A549 (cell line): ENCODE measurements around the gene ITGA8. TPM values are rescaled to one million over a fixed set of nuclear protein-coding genes. Genes with fewer than 3 reads are reported as not detected.

Experiments
- ATAC-seq, 2 experiments: fragments of 200-7000 bp in 1 of 2; fragments of >200 bp in 1 of 2; cut with Nextera tagmentation in 1 of 2; cut with Tn5 transposase in 1 of 2; 3 replicates each; pipeline versions ENCODE4 v1.8.0 to v1.9.1; 2018 to 2020; ENCODE audit warnings: mild to moderate bottlenecking in 1 of 2, moderate library complexity in 1 of 2
- CTCF ChIA-PET: fragments of 300-600 bp; sonication (Branson Sonifier 250); formaldehyde crosslinking; extraction: SDS; loops from one replicate; lab custom pipeline; 2021; ENCODE audit warnings: antibody characterized with exemption, inconsistent platforms; lab: Yijun Ruan, JAX
- POLR2A ChIA-PET: fragments of 350-600 bp; formaldehyde crosslinking; extraction: SDS; loops from one replicate; lab custom pipeline; 2021; ENCODE audit warnings: antibody characterized with exemption, inconsistent platforms; lab: Yijun Ruan, JAX
- DNase-seq, 2 experiments: peaks; one replicate each; pipeline versions ENCODE4 v3.0.0 to v3.0.0-alpha.2; 2011 to 2016; ENCODE audit warnings: low read depth in 1 of 2, low spot score in 1 of 2
- FAIRE-seq: peaks from 2 replicates; lab custom pipeline; 2011; peaks lifted over from hg19 to GRCh38; lab: Jason Lieb, UNC
- H3K27ac ChIP-seq, 2 experiments: fragments of >200 bp; sonication (Bioruptor Twin); formaldehyde crosslinking; 3 replicates each; pipeline ENCODE4 v1.5.1; 2016 to 2017
- H3K4me1 ChIP-seq: fragments of >200 bp; sonication (Bioruptor Twin); formaldehyde crosslinking; 3 replicates; pipeline ENCODE4 v1.6.1; 2016
- H3K4me2 ChIP-seq: fragments of >200 bp; sonication (Bioruptor Twin); formaldehyde crosslinking; 3 replicates; pipeline ENCODE4 v1.6.1; 2016
- H3K4me3 ChIP-seq: fragments of >200 bp; sonication (Bioruptor Twin); formaldehyde crosslinking; 3 replicates; pipeline ENCODE4 v1.5.1; 2016
- H3K9me3 ChIP-seq: fragments of >200 bp; sonication (Bioruptor Twin); formaldehyde crosslinking; 3 replicates; pipeline ENCODE4 v1.6.1; 2016
- BHLHE40 ChIP-seq: IDR thresholded peaks from 2 replicates; pipeline ENCODE4 v1.6.1; 2012; ENCODE audit warnings: low read depth, low read length, inconsistent platforms
- CEBPB ChIP-seq, 2 experiments: fragments of >200 bp in 1 of 2; sonication (Bioruptor Twin) in 1 of 2; formaldehyde crosslinking in 1 of 2; IDR thresholded peaks; 2 replicates each; pipeline ENCODE4 v1.6.1; 2012 to 2016
- CHD2 ChIP-seq: fragments of 150-350 bp; IDR thresholded peaks from 2 replicates; pipeline ENCODE4 v1.6.1; 2014; ENCODE audit warnings: low read length; ENCODE audit not compliant: partially characterized antibody
- CHD4 ChIP-seq: fragments of 200-600 bp; sonication (generic); IDR thresholded peaks from 2 replicates; pipeline ENCODE4 v1.6.1; 2016; ENCODE audit warnings: antibody characterized with exemption, mild to moderate bottlenecking, borderline replicate concordance
- ESRRA ChIP-seq: fragments of 150-350 bp; IDR thresholded peaks from 2 replicates; pipeline ENCODE4 v1.6.1; 2014; ENCODE audit warnings: mild to moderate bottlenecking, low read length, borderline replicate concordance
- HDAC2 ChIP-seq: fragments of 200-600 bp; sonication (generic); IDR thresholded peaks from 2 replicates; pipeline ENCODE4 v1.6.1; 2016
- HOXA7 ChIP-seq: fragments of 250-450 bp; sonication (Bioruptor Pico); IDR thresholded peaks from 2 replicates; pipeline ENCODE4 v1.5.0; 2020; ENCODE audit warnings: mild to moderate bottlenecking, moderate library complexity
- HOXB13 ChIP-seq: fragments of 250-450 bp; sonication (Bioruptor Pico); IDR thresholded peaks from 2 replicates; pipeline ENCODE4 v1.5.0; 2020; ENCODE audit warnings: low read depth, mild to moderate bottlenecking, moderate library complexity
- MAFK ChIP-seq: fragments of 450-650 bp; IDR thresholded peaks from 2 replicates; pipeline ENCODE4 v1.6.1; 2014; ENCODE audit not compliant: partially characterized antibody
- MAZ ChIP-seq: fragments of 150-350 bp; IDR thresholded peaks from 2 replicates; pipeline ENCODE4 v1.6.1; 2014; ENCODE audit warnings: antibody characterized with exemption, low read depth, low read length, borderline replicate concordance
- MYC ChIP-seq: IDR thresholded peaks from 2 replicates; pipeline ENCODE4 v1.6.1; 2012; ENCODE audit warnings: mild to moderate bottlenecking, inconsistent platforms, low read length, improper control_type of control experiment, borderline replicate concordance
- NFE2L2 ChIP-seq: fragments of 150-350 bp; conservative IDR thresholded peaks from 2 replicates; pipeline ENCODE4 v1.6.1; 2014; ENCODE audit warnings: low read length
- POLR2AphosphoS2 ChIP-seq: conservative IDR thresholded peaks from 2 replicates; pipeline ENCODE4 v1.6.1; 2012; ENCODE audit warnings: low read length, improper control_type of control experiment, inconsistent platforms
- RAD21 ChIP-seq, 2 experiments: fragments of >200 bp in 1 of 2; sonication (Bioruptor Twin) in 1 of 2; formaldehyde crosslinking in 1 of 2; IDR thresholded peaks in 1 of 2; conservative IDR thresholded peaks in 1 of 2; 2 replicates in 1 of 2; 3 replicates in 1 of 2; pipeline ENCODE4 v1.6.1; 2012 to 2018; ENCODE audit warnings: inconsistent platforms in 1 of 2
- TFCP2L1 ChIP-seq: fragments of 250-450 bp; sonication (Bioruptor Pico); IDR thresholded peaks from 2 replicates; pipeline ENCODE4 v1.5.0; 2021; ENCODE audit warnings: mild to moderate bottlenecking
- ZC3H11A ChIP-seq: fragments of 450-650 bp; IDR thresholded peaks from 2 replicates; pipeline ENCODE4 v1.6.1; 2014; ENCODE audit warnings: antibody characterized with exemption, mild to moderate bottlenecking
- ZNF302 ChIP-seq: fragments of 250-450 bp; sonication (Bioruptor Pico); IDR thresholded peaks from 2 replicates; pipeline ENCODE4 v1.9.0; 2021; ENCODE audit warnings: inconsistent platforms, mild to moderate bottlenecking, moderate library complexity
- WGBS: methylation state at CpG from one replicate; pipeline ENCODE4 v1.1.6; 2017; ENCODE audit errors: missing lambda C conversion rate; 5-methylcytosine and 5-hydroxymethylcytosine counted together
- polyA plus RNA-seq, 4 experiments: library from polyadenylated mRNA; depleted of rRNA in 3 of 4; stranded (reverse); fragments of >200 nt; fragmentation: RNase III in 1 of 4; extraction: RNeasy Plus Mini Kit Qiagen cat#74134 plus additional on column Dnase treatment in 1 of 4; gene quantifications; 2 replicates in 3 of 4; 3 replicates in 1 of 4; pipeline ENCODE4 v1.2.3, GENCODE V29; 2011 to 2017
- TF ChIP-seq, protein P1 (sequence below): IDR thresholded peaks from 2 replicates; pipeline ENCODE4 v1.6.1; 2012
- TF ChIP-seq, protein P2 (sequence below): IDR thresholded peaks from 2 replicates; pipeline ENCODE4 v1.6.1; 2012; ENCODE audit warnings: low read depth, borderline replicate concordance
- TF ChIP-seq, protein P3 (sequence below): fragments of 150-350 bp; IDR thresholded peaks from 2 replicates; pipeline ENCODE4 v1.6.1; 2014; ENCODE audit warnings: low read depth, mild to moderate bottlenecking, low read length
- TF ChIP-seq, protein P4 (sequence below): fragments of 450-650 bp; IDR thresholded peaks from 2 replicates; pipeline ENCODE4 v1.6.1; 2014; ENCODE audit warnings: antibody characterized with exemption
- TF ChIP-seq, protein P5 (sequence below): fragments of 250-450 bp; sonication (Bioruptor Pico); IDR thresholded peaks from 2 replicates; pipeline ENCODE4 v1.5.0; 2020; ENCODE audit warnings: low read depth, mild to moderate bottlenecking, moderate library complexity
- TF ChIP-seq, protein P6 (sequence below): fragments of >200 bp; sonication (Bioruptor Twin); formaldehyde crosslinking; IDR thresholded peaks from 3 replicates; pipeline ENCODE4 v1.5.1; 2016

Gene ITGA8
- polyA plus RNA-seq, 2 of the 4 experiments (the other 2 are of a cell fraction) = 0.12 TPM; not detected in 1

DNA sequence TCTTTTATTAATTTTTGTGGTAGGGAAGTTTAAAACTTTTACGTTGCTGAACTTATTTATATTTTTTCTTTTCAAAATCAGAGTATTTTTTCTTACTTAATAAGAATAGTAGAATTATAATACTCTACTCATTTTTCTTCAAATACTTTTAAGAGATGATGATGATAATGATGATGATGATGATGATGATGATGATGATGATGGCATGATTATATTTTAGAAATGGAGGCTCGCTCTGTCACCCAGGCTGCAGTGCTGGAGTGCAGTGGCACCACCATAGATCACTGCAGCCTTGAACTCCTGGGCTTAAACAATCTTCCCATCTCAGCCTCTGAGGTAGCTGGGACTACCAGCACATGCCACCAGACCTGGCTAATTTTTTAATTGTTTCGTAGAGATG, 230.3 kb downstream of the ITGA8 start:
- ATAC-seq (no peak), DNase-seq (no peak), FAIRE-seq (no peak)
- Histone ChIP-seq H3K4me2 (no peak overlapping the region), H3K4me1 (no peaks in the 10 kb centered on the region), H3K4me3 (no peak overlapping the region), H3K27ac (no peak overlapping the region)
- WGBS = 40% methylated on average over 3 of the region's 3 CpGs
- CTCF ChIA-PET = no interaction called here
- no peak for TF ChIP-seq POLR2AphosphoS2
- no peak for TF ChIP-seq ZC3H11A
- TF ChIP-seq, protein P1, sequence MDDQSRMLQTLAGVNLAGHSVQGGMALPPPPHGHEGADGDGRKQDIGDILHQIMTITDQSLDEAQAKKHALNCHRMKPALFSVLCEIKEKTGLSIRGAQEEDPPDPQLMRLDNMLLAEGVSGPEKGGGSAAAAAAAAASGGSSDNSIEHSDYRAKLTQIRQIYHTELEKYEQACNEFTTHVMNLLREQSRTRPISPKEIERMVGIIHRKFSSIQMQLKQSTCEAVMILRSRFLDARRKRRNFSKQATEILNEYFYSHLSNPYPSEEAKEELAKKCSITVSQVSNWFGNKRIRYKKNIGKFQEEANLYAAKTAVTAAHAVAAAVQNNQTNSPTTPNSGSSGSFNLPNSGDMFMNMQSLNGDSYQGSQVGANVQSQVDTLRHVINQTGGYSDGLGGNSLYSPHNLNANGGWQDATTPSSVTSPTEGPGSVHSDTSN = no peak
- no peak for TF ChIP-seq CHD4
- TF ChIP-seq MAFK = no peak
- TF ChIP-seq, protein P2, sequence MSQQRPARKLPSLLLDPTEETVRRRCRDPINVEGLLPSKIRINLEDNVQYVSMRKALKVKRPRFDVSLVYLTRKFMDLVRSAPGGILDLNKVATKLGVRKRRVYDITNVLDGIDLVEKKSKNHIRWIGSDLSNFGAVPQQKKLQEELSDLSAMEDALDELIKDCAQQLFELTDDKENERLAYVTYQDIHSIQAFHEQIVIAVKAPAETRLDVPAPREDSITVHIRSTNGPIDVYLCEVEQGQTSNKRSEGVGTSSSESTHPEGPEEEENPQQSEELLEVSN = no peak
- no peak for TF ChIP-seq HDAC2
- no peak for TF ChIP-seq HOXA7 (CRISPR knock-in tag)
- TF ChIP-seq, protein P3, sequence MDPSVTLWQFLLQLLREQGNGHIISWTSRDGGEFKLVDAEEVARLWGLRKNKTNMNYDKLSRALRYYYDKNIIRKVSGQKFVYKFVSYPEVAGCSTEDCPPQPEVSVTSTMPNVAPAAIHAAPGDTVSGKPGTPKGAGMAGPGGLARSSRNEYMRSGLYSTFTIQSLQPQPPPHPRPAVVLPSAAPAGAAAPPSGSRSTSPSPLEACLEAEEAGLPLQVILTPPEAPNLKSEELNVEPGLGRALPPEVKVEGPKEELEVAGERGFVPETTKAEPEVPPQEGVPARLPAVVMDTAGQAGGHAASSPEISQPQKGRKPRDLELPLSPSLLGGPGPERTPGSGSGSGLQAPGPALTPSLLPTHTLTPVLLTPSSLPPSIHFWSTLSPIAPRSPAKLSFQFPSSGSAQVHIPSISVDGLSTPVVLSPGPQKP = no peak
- TF ChIP-seq, protein P4, sequence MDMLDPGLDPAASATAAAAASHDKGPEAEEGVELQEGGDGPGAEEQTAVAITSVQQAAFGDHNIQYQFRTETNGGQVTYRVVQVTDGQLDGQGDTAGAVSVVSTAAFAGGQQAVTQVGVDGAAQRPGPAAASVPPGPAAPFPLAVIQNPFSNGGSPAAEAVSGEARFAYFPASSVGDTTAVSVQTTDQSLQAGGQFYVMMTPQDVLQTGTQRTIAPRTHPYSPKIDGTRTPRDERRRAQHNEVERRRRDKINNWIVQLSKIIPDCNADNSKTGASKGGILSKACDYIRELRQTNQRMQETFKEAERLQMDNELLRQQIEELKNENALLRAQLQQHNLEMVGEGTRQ = no peak
- no peak for TF ChIP-seq MAZ
- TF ChIP-seq, protein P5, sequence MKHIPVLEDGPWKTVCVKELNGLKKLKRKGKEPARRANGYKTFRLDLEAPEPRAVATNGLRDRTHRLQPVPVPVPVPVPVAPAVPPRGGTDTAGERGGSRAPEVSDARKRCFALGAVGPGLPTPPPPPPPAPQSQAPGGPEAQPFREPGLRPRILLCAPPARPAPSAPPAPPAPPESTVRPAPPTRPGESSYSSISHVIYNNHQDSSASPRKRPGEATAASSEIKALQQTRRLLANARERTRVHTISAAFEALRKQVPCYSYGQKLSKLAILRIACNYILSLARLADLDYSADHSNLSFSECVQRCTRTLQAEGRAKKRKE (CRISPR knock-in tag) = no peak
- no peak for TF ChIP-seq CHD2
- TF ChIP-seq, protein P6, sequence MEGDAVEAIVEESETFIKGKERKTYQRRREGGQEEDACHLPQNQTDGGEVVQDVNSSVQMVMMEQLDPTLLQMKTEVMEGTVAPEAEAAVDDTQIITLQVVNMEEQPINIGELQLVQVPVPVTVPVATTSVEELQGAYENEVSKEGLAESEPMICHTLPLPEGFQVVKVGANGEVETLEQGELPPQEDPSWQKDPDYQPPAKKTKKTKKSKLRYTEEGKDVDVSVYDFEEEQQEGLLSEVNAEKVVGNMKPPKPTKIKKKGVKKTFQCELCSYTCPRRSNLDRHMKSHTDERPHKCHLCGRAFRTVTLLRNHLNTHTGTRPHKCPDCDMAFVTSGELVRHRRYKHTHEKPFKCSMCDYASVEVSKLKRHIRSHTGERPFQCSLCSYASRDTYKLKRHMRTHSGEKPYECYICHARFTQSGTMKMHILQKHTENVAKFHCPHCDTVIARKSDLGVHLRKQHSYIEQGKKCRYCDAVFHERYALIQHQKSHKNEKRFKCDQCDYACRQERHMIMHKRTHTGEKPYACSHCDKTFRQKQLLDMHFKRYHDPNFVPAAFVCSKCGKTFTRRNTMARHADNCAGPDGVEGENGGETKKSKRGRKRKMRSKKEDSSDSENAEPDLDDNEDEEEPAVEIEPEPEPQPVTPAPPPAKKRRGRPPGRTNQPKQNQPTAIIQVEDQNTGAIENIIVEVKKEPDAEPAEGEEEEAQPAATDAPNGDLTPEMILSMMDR = no peak
- TF ChIP-seq HOXB13 = no peak
- TF ChIP-seq NFE2L2 = no peak
- no peak for TF ChIP-seq ESRRA
- no peak for TF ChIP-seq TFCP2L1 (CRISPR knock-in tag)
- TF ChIP-seq BHLHE40 = no peak
- no peak for TF ChIP-seq MYC
- TF ChIP-seq, all 56 proteins: peak for 0
- POLR2A ChIA-PET = no interaction called here
- no peaks in the 10 kb centered on the region for H3K9me3 ChIP-seq

DNA sequence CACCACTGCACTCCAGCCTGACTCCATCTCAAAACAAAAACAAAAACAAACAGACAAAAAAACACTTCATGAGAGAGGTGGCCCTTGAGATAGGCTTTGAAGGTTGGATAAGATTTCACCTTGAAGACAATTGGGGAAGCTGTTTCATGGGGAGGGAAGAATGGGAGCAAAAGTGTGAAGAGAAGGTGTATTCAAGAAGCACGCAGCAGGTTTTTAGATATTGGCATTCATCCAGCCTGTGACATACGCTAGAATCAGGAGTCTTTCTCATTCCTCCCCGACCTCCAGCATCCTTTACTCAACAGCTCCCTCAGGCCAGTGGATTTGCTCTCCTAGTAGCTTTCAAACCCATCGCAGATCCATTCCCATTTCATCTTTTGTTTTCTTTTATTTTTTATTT, 232.3 kb downstream of the ITGA8 start:
- H3K4me1 ChIP-seq = no peaks in the 10 kb centered on the region
- FAIRE-seq (no peak), ATAC-seq (no peak), DNase-seq (no peak)
- no peak for TF ChIP-seq RAD21 (conservative IDR thresholded peaks at IDR 0.05 in 1 of 2, IDR thresholded peaks at IDR 0.05 in 1 of 2)
- TF ChIP-seq CEBPB (IDR thresholded peaks at IDR 0.05) = no peak
- no peak for TF ChIP-seq ZNF302
- no peaks in the 10 kb centered on the region for H3K9me3 ChIP-seq
- H3K27ac ChIP-seq = no peak overlapping the region
- no peak overlapping the region for H3K4me3 ChIP-seq
- ChIA-PET CTCF (no interaction called here), POLR2A (no interaction called here)
- no peak overlapping the region for H3K4me2 ChIP-seq
- 31% methylated on average over 4 of the region's 4 CpGs for WGBS
